IPS-NIHi11 (cell line): ENCODE results near the gene DHRSX.
"Not testable (repeated sequence)": the region's sequence is repeated elsewhere in the genome, so short reads cannot be mapped to it uniquely, and the experiment has no call there.

ENCODE experiments used
- DNase-seq: peaks from one replicate; pipeline ENCODE4 v3.0.0; 2012; ENCODE audit warnings: mixed read lengths, low spot score

The DHRSX gene

GRCh38 chrX:2424317-2424716 is 76.5 kb downstream of the DHRSX start:
- DNase-seq = no peak

GRCh38 chrX:2423899-2424298 is 76.9 kb downstream of the DHRSX start:
- DNase-seq = no peak

DNA sequence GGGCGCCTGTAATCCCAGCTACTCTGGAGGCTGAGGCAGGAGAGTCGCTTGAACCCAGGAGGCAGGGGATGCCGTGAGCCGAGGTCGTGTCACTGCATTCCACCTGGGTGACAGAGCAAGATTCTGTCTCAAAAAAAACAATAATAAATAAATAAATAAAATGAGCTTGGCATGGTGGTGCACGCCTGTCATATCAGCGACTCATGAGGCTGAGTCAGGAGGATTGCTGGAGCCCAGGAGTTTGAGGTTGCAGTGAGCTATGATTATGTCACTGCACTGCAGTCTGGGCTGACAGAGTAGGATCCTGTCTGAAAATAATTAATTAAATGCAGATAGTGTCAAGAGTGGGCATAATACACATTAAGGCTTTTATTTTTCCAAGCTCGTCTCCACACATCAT is 77.5 kb downstream of the DHRSX start:
- no peak for DNase-seq

GRCh38 chrX:2419418-2419817 is 81.4 kb downstream of the DHRSX start:
- not testable (repeated sequence) for DNase-seq

DNA sequence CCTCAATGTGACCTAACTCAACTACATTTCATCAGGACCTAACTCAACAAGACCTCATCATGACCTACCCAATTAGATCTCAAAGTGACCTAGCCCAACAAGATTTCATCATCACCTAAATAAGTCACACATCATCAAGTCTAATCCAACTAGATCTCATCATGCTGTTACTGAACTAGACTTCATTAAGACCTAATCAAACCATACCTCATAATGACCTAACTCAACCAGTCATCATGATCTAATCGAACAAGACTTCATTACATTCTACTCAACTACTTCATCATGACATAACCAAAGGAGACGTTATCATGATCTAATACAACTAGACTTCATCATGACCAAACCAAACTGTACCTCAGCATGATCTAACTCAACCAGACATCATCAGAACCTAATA is 82.8 kb downstream of the DHRSX start:
- DNase-seq = no peak

DNA sequence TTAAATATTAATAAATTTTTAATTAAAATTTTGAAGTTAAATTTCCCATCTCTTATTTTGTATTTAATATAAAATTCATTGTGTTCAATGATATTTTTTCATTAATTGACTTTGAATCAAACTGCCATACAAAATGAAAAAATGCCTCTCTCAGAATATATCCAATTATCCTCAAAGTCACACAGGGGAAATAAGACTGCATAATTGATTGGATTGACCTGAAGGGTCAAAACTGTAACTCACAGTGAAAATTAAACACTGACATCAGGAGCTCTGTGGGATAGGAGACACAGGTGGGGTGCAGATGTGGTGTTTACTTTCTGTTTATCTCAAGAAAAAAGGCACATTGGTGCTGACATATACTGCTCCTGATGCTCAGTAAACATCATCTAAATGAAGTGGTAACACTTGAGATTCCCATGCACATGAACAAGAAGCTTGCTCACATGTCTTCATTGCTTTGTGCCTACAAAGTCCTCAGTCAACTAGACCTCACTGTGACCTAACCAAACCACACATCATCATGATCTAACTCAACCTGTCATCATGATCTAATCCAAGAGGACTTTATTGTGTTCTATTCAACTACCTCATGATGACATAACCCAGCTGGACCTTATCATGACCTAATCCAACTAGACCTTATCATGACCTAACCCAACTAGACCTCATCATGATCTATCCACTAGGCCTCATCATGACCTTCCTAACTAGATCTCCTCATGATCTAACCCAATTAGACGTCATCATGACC is 83.7 kb downstream of the DHRSX start:
- no peak for DNase-seq

DNA sequence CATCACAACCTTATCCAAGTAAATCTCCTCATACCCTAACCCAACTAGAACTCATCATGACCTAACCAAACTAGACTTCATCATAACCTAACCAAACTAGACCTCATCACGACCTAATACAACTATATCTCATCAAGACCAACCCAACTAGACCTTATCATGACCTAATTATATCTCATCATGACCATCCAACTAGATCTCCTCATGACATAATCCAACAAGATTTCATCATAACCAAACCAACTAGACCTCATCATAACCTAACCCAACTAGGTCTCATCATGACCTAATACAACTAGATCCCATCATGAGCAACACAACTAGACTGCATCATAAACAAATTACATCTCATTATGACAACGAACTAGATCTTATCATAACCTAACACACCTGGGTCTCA is 86.4 kb downstream of the DHRSX start:
- DNase-seq = no peak

DNA sequence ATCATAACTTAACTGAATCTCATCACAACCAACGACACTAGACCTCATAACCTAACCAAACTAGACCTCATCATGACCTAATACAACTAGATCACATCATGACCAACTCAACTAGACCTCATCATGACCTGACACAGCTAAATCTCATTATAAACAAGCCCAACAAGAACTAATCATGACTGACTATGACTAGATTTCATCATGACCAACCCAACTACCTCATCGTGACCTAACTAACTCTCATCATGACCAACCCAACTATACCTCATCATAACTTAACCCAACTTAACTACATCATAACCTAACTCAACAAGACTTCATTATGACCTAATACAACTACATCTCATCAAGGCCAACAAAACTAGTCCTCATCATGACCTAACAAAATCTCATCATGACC is 86.8 kb downstream of the DHRSX start:
- no peak for DNase-seq

GRCh38 chrX:2412131-2412530 is 88.6 kb downstream of the DHRSX start:
- no peak for DNase-seq

- DNase-seq = no peak
Measured at GRCh38 chrX:2410279-2411020, 90.3 kb downstream of the DHRSX start.

DNA sequence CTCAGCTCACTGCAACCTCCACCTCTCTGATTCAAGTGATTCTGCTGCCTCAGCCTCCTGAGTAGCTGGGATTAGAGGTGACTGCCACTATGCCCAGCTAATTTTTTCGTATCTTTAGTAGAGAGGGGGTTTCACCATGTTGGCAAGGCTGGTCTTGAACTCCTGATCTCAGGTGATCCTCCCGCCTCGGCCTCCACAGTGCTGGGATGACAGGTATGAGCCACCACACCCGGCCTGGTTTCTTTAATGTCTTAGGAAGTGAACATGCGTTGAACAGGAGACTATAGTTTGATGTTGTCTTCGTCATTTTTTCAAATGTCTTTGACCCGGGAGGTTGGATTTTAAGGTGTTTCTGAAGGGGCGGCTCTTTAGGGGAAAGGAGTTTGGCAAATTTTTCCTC is 91.0 kb downstream of the DHRSX start:
- no peak for DNase-seq

- DNase-seq = no peak
Measured at GRCh38 chrX:2408856-2409255, 91.9 kb downstream of the DHRSX start.

- DNase-seq = no peak
Measured at GRCh38 chrX:2406891-2407518, 93.8 kb downstream of the DHRSX start.

GRCh38 chrX:2404776-2405175 is 96.0 kb downstream of the DHRSX start:
- DNase-seq = no peak

GRCh38 chrX:2402361-2402690 is 98.5 kb downstream of the DHRSX start:
- no peak for DNase-seq

DNA sequence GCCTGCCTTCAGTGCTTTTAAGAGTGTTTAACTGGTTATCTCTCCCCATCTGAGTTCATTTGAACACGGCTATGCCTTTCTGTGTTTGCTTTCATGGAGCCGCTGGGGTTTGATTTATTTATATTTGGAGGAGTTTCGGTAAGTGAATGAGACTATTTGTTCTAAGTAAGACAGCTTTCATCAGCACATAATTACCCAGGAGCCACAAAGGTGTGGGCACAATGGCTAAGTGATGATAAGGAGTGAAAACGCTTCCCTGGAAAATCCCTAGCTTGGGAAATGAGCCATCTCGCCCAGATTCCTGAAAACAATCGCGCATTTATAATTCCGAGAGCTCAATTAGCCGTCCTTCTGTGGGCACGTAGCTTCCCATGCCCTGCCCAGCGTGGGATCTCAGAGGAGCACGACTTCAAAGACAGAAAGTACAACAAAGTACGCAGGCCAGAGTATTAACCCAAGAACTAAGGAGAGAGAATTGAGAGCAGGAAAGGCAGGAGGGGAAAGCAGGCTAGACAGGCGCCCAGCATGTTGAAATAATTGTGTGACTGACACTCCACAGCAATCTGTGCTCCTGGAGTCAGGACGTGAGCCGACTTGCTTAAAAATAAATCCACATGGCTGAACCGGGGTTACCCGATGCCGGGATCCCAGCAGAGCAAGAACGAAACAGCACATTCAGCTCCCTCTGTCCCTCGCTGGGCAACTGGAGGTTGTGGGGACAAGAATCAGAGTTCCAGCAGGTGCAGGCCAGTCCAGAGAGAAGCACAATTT is 99.0 kb downstream of the DHRSX start:
- DNase-seq = no peak

GRCh38 chrX:2401201-2401589 is 99.6 kb downstream of the DHRSX start:
- no peak for DNase-seq

GRCh38 chrX:2398064-2398656 is 102.6 kb downstream of the DHRSX start:
- no peak for DNase-seq

DNA sequence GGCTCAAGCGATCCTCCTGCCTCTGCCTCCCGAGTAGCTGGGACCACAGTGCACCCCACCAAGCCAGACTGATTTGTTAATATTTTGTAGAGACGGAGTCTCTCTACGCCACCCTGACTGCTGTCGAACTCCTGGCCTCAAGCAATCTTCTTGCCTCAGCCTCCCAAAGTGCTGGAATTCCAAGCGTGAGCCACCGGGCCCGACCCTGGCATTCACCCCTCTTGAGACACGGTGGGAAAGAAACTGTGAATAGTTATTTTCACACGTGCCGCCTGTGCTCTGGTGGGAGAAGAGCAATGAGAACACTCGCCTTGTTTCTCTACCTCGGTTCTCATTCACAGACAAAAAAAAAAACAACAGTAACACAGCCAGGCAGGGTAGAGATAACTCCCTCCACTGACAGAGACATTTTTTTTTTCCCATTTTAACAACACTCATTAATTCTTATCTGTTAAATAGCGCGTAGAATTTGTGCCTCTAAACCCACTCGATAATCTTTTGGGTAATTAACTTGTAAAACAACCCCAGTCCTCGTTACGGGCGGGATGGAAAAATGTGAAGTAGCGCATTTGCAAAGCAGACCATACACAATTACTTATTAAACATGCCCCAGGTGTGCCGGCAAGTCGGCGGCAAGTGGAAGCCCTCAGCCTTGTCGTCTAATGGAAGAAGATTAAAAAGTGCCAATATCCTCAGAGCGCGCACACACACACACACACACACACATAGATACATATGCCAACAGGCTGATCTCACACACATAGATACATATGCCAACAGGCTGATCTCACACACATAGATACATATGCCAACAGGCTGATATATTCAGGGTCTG is 103.3 kb downstream of the DHRSX start:
- no peak for DNase-seq

GRCh38 chrX:2395261-2395992 is 105.3 kb downstream of the DHRSX start:
- no peak for DNase-seq
